NB4 (cell line): ENCODE data around the gene PECR.

ENCODE experiments used
- DNase-seq: peaks from one replicate; pipeline ENCODE4 v3.0.0; 2010; ENCODE audit warnings: low read depth
- H3K4me3 ChIP-seq: one replicate; pipeline ENCODE4 v1.5.1; 2011; ENCODE audit warnings: mild to moderate bottlenecking, low read depth, low read length, moderate library complexity
- MYC ChIP-seq: IDR thresholded peaks from 2 replicates; pipeline ENCODE4 v1.6.1; 2011; ENCODE audit warnings: low read depth, low read length
- POLR2A ChIP-seq: IDR thresholded peaks from 2 replicates; pipeline ENCODE4 v1.6.1; 2011; ENCODE audit warnings: mild to moderate bottlenecking; ENCODE audit not compliant: insufficient read length; ENCODE audit errors: extremely low read depth
- TF ChIP-seq, protein P1 (sequence below): IDR thresholded peaks from 2 replicates; pipeline ENCODE4 v1.6.1; 2011; ENCODE audit warnings: low read depth, low read length
- TF ChIP-seq, protein P2 (sequence below): IDR thresholded peaks from one replicate; pipeline ENCODE4 v1.5.1; 2012; ENCODE audit warnings: low read depth, low read length

PECR gene

DNA sequence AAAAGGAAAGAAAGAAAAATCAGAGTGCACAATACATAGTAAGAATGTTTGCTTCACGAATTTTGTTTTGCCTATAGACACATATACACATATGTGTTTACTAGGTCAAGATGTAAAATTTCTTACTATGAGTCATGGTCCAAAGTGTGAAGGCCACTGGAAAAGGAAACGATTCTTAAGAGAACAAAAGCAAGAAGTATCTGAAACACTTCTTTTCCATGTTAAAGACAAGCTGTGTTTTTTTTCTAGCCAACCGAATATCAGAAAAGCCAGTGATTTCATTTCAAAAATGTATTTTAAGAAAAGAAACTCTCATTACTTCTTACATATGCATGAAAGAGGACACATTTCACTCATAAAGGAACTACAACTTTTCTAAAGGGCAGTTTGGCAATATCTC, 24.9 kb downstream of the PECR start:
- no peak for DNase-seq
- no peak overlapping the region for H3K4me3 ChIP-seq

DNA sequence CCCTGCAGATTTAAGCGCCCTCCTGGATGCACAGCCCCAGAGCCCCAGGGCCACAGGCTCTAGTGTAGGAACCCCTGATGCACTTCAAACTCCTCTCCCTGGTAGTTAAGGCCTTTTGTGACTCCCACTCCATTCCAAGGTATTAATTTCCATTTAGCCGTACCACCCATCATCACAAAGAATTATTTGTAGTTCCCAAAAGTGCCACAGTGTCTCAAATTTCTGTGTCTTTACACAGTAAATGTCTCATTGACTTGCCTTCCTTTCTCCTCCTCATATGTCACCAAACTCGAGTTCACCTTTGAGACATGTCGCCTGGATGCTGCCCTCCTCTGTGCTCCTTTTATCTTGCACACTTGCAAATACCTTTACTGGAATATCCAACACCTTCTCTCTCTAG, 25.9 kb downstream of the PECR start:
- TF ChIP-seq MYC (no peak), POLR2A (no peak)
- TF ChIP-seq, protein P1, sequence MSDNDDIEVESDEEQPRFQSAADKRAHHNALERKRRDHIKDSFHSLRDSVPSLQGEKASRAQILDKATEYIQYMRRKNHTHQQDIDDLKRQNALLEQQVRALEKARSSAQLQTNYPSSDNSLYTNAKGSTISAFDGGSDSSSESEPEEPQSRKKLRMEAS, result no peak
- no peak overlapping the region for H3K4me3 ChIP-seq
- no peak for DNase-seq

More for the DNA sequence above, 24.9 kb downstream of the PECR start:
- TF ChIP-seq, protein P2, sequence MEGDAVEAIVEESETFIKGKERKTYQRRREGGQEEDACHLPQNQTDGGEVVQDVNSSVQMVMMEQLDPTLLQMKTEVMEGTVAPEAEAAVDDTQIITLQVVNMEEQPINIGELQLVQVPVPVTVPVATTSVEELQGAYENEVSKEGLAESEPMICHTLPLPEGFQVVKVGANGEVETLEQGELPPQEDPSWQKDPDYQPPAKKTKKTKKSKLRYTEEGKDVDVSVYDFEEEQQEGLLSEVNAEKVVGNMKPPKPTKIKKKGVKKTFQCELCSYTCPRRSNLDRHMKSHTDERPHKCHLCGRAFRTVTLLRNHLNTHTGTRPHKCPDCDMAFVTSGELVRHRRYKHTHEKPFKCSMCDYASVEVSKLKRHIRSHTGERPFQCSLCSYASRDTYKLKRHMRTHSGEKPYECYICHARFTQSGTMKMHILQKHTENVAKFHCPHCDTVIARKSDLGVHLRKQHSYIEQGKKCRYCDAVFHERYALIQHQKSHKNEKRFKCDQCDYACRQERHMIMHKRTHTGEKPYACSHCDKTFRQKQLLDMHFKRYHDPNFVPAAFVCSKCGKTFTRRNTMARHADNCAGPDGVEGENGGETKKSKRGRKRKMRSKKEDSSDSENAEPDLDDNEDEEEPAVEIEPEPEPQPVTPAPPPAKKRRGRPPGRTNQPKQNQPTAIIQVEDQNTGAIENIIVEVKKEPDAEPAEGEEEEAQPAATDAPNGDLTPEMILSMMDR, result no peak
- TF ChIP-seq MYC, result no peak
- TF ChIP-seq, protein P1, result no peak
- TF ChIP-seq POLR2A, result no peak

DNA sequence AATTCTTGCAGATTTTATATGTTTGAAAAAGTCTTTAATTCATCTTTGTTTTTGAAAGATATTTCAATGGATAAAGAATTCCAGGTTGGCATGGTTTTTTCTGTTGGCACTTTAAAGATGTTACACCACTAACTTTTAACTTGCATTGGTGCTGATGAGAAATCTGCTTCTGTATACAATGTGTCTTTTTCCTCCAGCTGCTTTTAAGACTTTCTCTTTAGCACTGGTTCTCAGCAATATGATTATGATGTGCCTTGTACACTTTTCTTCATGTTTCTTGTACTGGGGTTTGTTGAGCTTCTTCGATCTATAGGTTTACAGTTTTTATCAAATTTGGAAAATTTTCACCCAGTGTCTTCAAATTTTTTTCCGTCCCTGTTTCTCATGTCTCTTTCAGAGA, 29.2 kb downstream of the PECR start:
- no peak for DNase-seq
- TF ChIP-seq, protein P2, result no peak
- no peak for TF ChIP-seq MYC
- no peak overlapping the region for H3K4me3 ChIP-seq

DNA sequence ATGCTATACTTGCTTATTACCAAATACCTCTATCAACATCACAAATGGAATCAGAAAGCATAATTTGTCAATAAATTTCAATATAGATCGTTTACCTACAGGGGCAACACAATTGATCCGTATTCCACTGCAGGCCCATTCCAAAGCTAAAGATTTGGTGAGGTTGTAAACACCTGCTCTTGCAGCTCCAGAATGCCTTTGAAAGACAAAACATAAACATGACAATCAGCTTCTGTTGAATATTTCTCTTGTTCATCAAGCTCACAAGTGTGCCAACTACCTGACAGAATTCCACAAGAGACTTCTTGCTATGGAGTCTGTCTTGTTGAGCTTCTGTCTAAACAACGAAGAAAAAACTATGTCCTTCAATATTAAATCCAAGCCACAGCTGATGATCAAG, 30.3 kb downstream of the PECR start:
- no peak overlapping the region for H3K4me3 ChIP-seq
- TF ChIP-seq, protein P2, result no peak
- no peak for TF ChIP-seq MYC
- TF ChIP-seq, protein P1, result no peak
- no peak for TF ChIP-seq POLR2A
- no peak for DNase-seq

DNA sequence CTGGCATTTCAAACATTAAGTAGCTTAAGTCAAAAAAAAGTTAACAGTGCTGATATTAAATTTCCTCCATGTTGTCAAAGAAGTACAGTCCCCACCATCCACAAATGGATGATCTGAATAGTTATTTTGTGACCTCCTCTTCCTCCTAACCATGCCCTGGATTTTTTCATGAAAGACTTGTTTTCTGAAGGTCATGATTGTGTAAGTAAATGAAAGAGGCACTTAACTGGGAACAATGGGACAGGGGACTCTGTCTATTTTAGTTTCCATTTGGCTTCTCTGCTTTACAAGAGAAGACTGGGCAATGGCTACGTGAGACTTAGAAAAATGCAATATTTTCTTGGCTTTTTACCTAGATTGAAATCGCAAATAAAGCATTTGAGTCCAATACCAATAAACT, 32.2 kb downstream of the PECR start:
- TF ChIP-seq MYC, result no peak
- no peak for TF ChIP-seq POLR2A
- TF ChIP-seq, protein P1, result no peak
- TF ChIP-seq, protein P2, result no peak

DNA sequence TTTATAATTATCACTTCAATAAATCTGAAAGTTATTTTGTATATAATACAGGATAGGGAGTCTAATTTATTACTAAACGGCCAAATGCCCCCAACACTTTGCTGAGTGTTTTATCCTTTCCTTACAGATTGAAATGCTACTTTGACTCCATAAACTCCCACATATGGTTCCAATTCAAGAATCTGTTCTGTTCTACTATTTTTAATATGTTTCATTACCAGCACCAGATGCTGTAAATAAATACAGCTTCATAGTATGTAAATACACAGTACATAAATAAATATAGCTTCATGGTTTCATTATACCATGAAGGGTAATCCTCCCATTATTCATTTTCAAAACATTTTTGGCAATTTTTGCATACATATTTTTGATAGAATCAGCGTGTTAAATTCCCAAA, 34.2 kb downstream of the PECR start:
- DNase-seq, result no peak
- TF ChIP-seq POLR2A (no peak), MYC (no peak)
- TF ChIP-seq, protein P1, result no peak
- TF ChIP-seq, protein P2, result no peak
- H3K4me3 ChIP-seq, result no peak overlapping the region

More for the DNA sequence above, 32.2 kb downstream of the PECR start:
- DNase-seq, result no peak
- H3K4me3 ChIP-seq, result no peak overlapping the region
